Measurements from ENCODE around the gene ROBO2.

Gene ROBO2

GRCh38 chr3:77588863-77589262 is 549.0 kb downstream of the ROBO2 start:
- no peak for DNase-seq

- no peak for DNase-seq
Observed at GRCh38 chr3:77590191-77590590, 550.3 kb downstream of the ROBO2 start.

GRCh38 chr3:77595371-77595870 is 555.5 kb downstream of the ROBO2 start:
- DNase-seq, result no peak

GRCh38 chr3:77599948-77600347 is 560.0 kb downstream of the ROBO2 start:
- DNase-seq, result no peak

GRCh38 chr3:77601823-77602415 is 562.0 kb downstream of the ROBO2 start:
- DNase-seq, result no peak

- DNase-seq, result no peak
Observed at GRCh38 chr3:77602722-77603121, 562.8 kb downstream of the ROBO2 start.

GRCh38 chr3:77605308-77605707 is 565.4 kb downstream of the ROBO2 start:
- DNase-seq, result no peak

- DNase-seq, result no peak
Observed at GRCh38 chr3:77605865-77606264, 566.0 kb downstream of the ROBO2 start.

- no peak for DNase-seq
Observed at GRCh38 chr3:77606372-77606771, 566.5 kb downstream of the ROBO2 start.

- no peak for DNase-seq
Observed at GRCh38 chr3:77618686-77619085, 578.8 kb downstream of the ROBO2 start.

GRCh38 chr3:77620009-77620408 is 580.1 kb downstream of the ROBO2 start:
- no peak for DNase-seq

GRCh38 chr3:77623500-77623899 is 583.6 kb downstream of the ROBO2 start:
- DNase-seq, result no peak

GRCh38 chr3:77626157-77626556 is 586.3 kb downstream of the ROBO2 start:
- no peak for DNase-seq

- no peak for DNase-seq
Observed at GRCh38 chr3:77648214-77648613, 608.3 kb downstream of the ROBO2 start.

- DNase-seq, result no peak
Observed at GRCh38 chr3:77648664-77649063, 608.8 kb downstream of the ROBO2 start.

- DNase-seq, result no peak
Observed at GRCh38 chr3:77652624-77653023, 612.7 kb downstream of the ROBO2 start.

GRCh38 chr3:77655396-77655795 is 615.5 kb downstream of the ROBO2 start:
- DNase-seq, result no peak

GRCh38 chr3:77660718-77661117 is 620.8 kb downstream of the ROBO2 start:
- no peak for DNase-seq

- DNase-seq, result no peak
Observed at GRCh38 chr3:77667901-77668300, 628.0 kb downstream of the ROBO2 start.

- DNase-seq, result no peak
Observed at GRCh38 chr3:77668376-77668775, 628.5 kb downstream of the ROBO2 start.

GRCh38 chr3:77672016-77672415 is 632.1 kb downstream of the ROBO2 start:
- no peak for DNase-seq

GRCh38 chr3:77682162-77682561 is 642.3 kb downstream of the ROBO2 start:
- no peak for DNase-seq

- no peak for DNase-seq
Observed at GRCh38 chr3:77684115-77684514, 644.2 kb downstream of the ROBO2 start.

GRCh38 chr3:77685713-77686112 is 645.8 kb downstream of the ROBO2 start:
- no peak for DNase-seq

GRCh38 chr3:77686560-77686959 is 646.7 kb downstream of the ROBO2 start:
- DNase-seq, result no peak
